Mesenchymal stem cell (in vitro differentiated cells and primary cell): ENCODE data around the gene EFNA5.
"Not testable (repeated sequence)": the region's sequence is repeated elsewhere in the genome, so short reads cannot be mapped to it uniquely, and the experiment has no call there.

ENCODE experiments used
- DNase-seq: peaks from one replicate; pipeline ENCODE4 v3.0.0-alpha.2; 2013
- H2AFZ ChIP-seq: one replicate; pipeline ENCODE4 v1.6.1; 2013; ENCODE audit warnings: low read depth, mild to moderate bottlenecking, control low read depth, inconsistent platforms, low read length, moderate library complexity
- H2AK5ac ChIP-seq: 2 replicates; pipeline ENCODE4 v1.6.1; 2013; ENCODE audit warnings: low read length, moderate library complexity, mild to moderate bottlenecking, inconsistent platforms; ENCODE audit not compliant: severe bottlenecking
- H2BK120ac ChIP-seq: one replicate; pipeline ENCODE4 v1.6.1; 2013; ENCODE audit warnings: low read depth, mild to moderate bottlenecking, inconsistent platforms, low read length, moderate library complexity
- H2BK12ac ChIP-seq, 2 experiments: one replicate each; pipeline ENCODE4 v1.6.1; 2013; ENCODE audit warnings: inconsistent platforms in 2 of 2, low read length in 2 of 2, mild to moderate bottlenecking in 2 of 2, moderate library complexity in 2 of 2, control low read depth in 1 of 2
- H2BK15ac ChIP-seq: one replicate; pipeline ENCODE4 v1.6.1; 2013; ENCODE audit warnings: mild to moderate bottlenecking, low read depth, inconsistent platforms; ENCODE audit not compliant: poor library complexity, severe bottlenecking
- H2BK5ac ChIP-seq: 2 replicates; pipeline ENCODE4 v1.6.1; 2013; ENCODE audit warnings: low read depth, mild to moderate bottlenecking, low read length, control low read depth, inconsistent platforms; ENCODE audit not compliant: poor library complexity, severe bottlenecking
- H3K14ac ChIP-seq, 2 experiments: one replicate each; pipeline ENCODE4 v1.6.1; 2013; ENCODE audit warnings: inconsistent platforms in 2 of 2, low read length in 2 of 2, control low read depth in 1 of 2, mild to moderate bottlenecking in 1 of 2, moderate library complexity in 1 of 2
- H3K18ac ChIP-seq, 2 experiments: one replicate each; pipeline ENCODE4 v1.6.1; 2013; ENCODE audit warnings: inconsistent platforms in 2 of 2, low read length in 2 of 2, control low read depth in 1 of 2, low read depth in 1 of 2, mild to moderate bottlenecking in 1 of 2
- H3K23ac ChIP-seq, 2 experiments: one replicate each; pipeline ENCODE4 v1.6.1; 2013; ENCODE audit warnings: inconsistent platforms in 2 of 2, low read length in 2 of 2, mild to moderate bottlenecking in 2 of 2, moderate library complexity in 2 of 2, control low read depth in 1 of 2
- H3K27ac ChIP-seq: 2 replicates; pipeline ENCODE4 v1.5.1; 2013; ENCODE audit warnings: mild to moderate bottlenecking, moderate library complexity, low read length, control low read depth, inconsistent platforms; ENCODE audit not compliant: poor library complexity, severe bottlenecking
- H3K27me3 ChIP-seq, 2 experiments: 2 replicates each; pipeline versions ENCODE4 v1.6.1 to v1.7.0; 2013; ENCODE audit warnings: low read length in 2 of 2, mild to moderate bottlenecking in 2 of 2, moderate library complexity in 2 of 2, control low read depth in 1 of 2, inconsistent platforms in 1 of 2; ENCODE audit not compliant: control insufficient read depth in 1 of 2, insufficient read depth in 1 of 2
- H3K36me3 ChIP-seq, 2 experiments: 2 replicates each; pipeline versions ENCODE4 v1.6.1 to v1.7.0; 2013; ENCODE audit warnings: low read length in 2 of 2, control low read depth in 1 of 2, inconsistent platforms in 1 of 2, low read depth in 1 of 2, mild to moderate bottlenecking in 1 of 2; ENCODE audit not compliant: insufficient read depth in 2 of 2, control insufficient read depth in 1 of 2
- H3K4ac ChIP-seq, 2 experiments: one replicate each; pipeline ENCODE4 v1.6.1; 2013; ENCODE audit warnings: inconsistent platforms in 2 of 2, low read length in 2 of 2, mild to moderate bottlenecking in 2 of 2, moderate library complexity in 2 of 2, control low read depth in 1 of 2, low read depth in 1 of 2
- H3K4me1 ChIP-seq: 2 replicates; pipeline ENCODE4 v1.6.1; 2013; ENCODE audit warnings: low read depth, low read length, control low read depth; ENCODE audit not compliant: control insufficient read depth, insufficient read depth
- H3K4me2 ChIP-seq: 2 replicates; pipeline ENCODE4 v1.6.1; 2013; ENCODE audit warnings: low read length, mild to moderate bottlenecking, inconsistent platforms; ENCODE audit not compliant: poor library complexity, severe bottlenecking
- H3K4me3 ChIP-seq, 2 experiments: 2 replicates each; pipeline versions ENCODE4 v1.5.1 to v1.7.0; 2013; ENCODE audit warnings: low read length in 2 of 2, mild to moderate bottlenecking in 2 of 2, control low read depth in 1 of 2, low read depth in 1 of 2; ENCODE audit not compliant: insufficient read depth in 1 of 2
- H3K79me1 ChIP-seq: replicated peaks from 2 replicates; pipeline ENCODE4 v1.6.1; 2013; ENCODE audit warnings: mild to moderate bottlenecking, control low read depth, low read length, inconsistent platforms; ENCODE audit not compliant: poor library complexity, severe bottlenecking
- H3K9ac ChIP-seq: 2 replicates; pipeline ENCODE4 v1.7.0; 2013; ENCODE audit warnings: mild to moderate bottlenecking, low read length, moderate library complexity
- H3K9me3 ChIP-seq: 2 replicates; pipeline ENCODE4 v1.7.0; 2013; ENCODE audit warnings: mild to moderate bottlenecking, low read length; ENCODE audit not compliant: control insufficient read depth
- H4K8ac ChIP-seq: one replicate; pipeline ENCODE4 v1.6.1; 2013; ENCODE audit warnings: inconsistent platforms, mild to moderate bottlenecking, low read length, moderate library complexity
- H4K91ac ChIP-seq: one replicate; pipeline ENCODE4 v1.6.1; 2013; ENCODE audit warnings: mild to moderate bottlenecking, low read length, inconsistent platforms
- WGBS: methylation state at CpG from one replicate; pipeline ENCODE4 v1.1.7; 2013; ENCODE audit warnings: mixed read lengths; 5-methylcytosine and 5-hydroxymethylcytosine counted together

EFNA5 gene

GRCh38 chr5:107499237-107499636, 171.5 kb downstream of the EFNA5 start:
- H3K4ac ChIP-seq, result no peak overlapping the region
- no peaks in the 10 kb centered on the region for H3K27me3 ChIP-seq
- no peak overlapping the region for H3K4me2 ChIP-seq
- H4K8ac ChIP-seq, result no peak overlapping the region
- no peak overlapping the region for H3K14ac ChIP-seq
- no peak overlapping the region for H3K9ac ChIP-seq
- H3K4me1 ChIP-seq, result peaks cover 6% of the 10 kb centered on the region
- H3K36me3 ChIP-seq, result peaks cover 0 to 3% of the 10 kb centered on the region in 2 experiments
- H2BK15ac ChIP-seq, result no peak overlapping the region
- H3K27ac ChIP-seq, result no peak overlapping the region
- WGBS, result no CpG with 5 or more reads among the region's 1 CpG
- no peak for DNase-seq
- no peak overlapping the region for H2AK5ac ChIP-seq
- H3K18ac ChIP-seq, result no peak overlapping the region
- H2BK120ac ChIP-seq, result no peak overlapping the region
- no peak overlapping the region for H2BK5ac ChIP-seq
- H3K79me1 ChIP-seq, result peaks cover 20% of the 10 kb centered on the region
- no peak overlapping the region for H3K23ac ChIP-seq
- no peaks in the 10 kb centered on the region for H3K9me3 ChIP-seq
- no peak overlapping the region for H2BK12ac ChIP-seq
- H2AFZ ChIP-seq, result no peak overlapping the region
- H3K4me3 ChIP-seq, result no peak overlapping the region
- H4K91ac ChIP-seq, result no peak overlapping the region

- Histone ChIP-seq H2BK120ac (no peak overlapping the region), H3K4me3 (no peak overlapping the region), H3K4ac (no peak overlapping the region), H3K36me3 (peaks cover 0 to 9% of the 10 kb centered on the region in 2 experiments), H3K9me3 (no peaks in the 10 kb centered on the region), H2BK5ac (no peak overlapping the region), H3K9ac (no peak overlapping the region), H3K27ac (no peak overlapping the region), H3K14ac (no peak overlapping the region), H3K79me1 (peaks cover 17% of the 10 kb centered on the region), H3K27me3 (no peaks in the 10 kb centered on the region), H4K91ac (no peak overlapping the region), H2BK15ac (no peak overlapping the region), H3K4me2 (no peak overlapping the region), H3K4me1 (peaks cover 2% of the 10 kb centered on the region), H2AFZ (no peak overlapping the region), H4K8ac (no peak overlapping the region), H3K23ac (no peak overlapping the region), H2BK12ac (no peak overlapping the region), H3K18ac (no peak overlapping the region), H2AK5ac (no peak overlapping the region)
- no peak for DNase-seq
- WGBS, result 88% methylated on average over 3 of the region's 3 CpGs
Observed at GRCh38 chr5:107496466-107496865, 174.3 kb downstream of the EFNA5 start.

DNA sequence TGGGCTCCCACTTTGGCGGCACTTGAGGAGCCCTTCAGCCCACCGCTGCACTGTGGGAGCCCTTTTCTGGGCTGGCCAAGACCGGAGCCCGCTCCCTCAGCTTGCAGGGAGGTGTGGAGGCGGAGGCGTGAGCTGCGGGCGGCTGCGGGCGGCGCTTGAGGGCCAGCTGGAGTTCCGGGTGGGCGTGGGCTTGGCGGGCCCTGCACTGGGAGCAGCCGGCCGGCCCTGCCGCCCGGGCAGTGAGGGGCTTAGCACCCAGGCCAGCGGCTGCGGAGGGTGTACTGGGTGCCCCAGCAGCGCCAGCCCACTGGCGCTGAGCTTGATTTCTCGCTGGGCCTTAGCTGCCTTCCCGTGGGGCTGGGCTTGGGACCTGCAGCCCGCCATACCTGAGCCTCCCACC, 176.6 kb downstream of the EFNA5 start:
- not testable (repeated sequence) for H4K8ac ChIP-seq, H2BK5ac ChIP-seq, H3K27ac ChIP-seq, H3K4me2 ChIP-seq, H3K23ac ChIP-seq, DNase-seq, H3K14ac ChIP-seq, H3K4me1 ChIP-seq, H2BK12ac ChIP-seq, H3K27me3 ChIP-seq, H3K4me3 ChIP-seq, H3K9me3 ChIP-seq, H4K91ac ChIP-seq, H2BK15ac ChIP-seq, H3K36me3 ChIP-seq, H3K4ac ChIP-seq, H2BK120ac ChIP-seq, H3K9ac ChIP-seq, H2AFZ ChIP-seq, H2AK5ac ChIP-seq
- peak overlapping the region in 1 of 2 experiments; percentile 21 for H3K18ac ChIP-seq
- 88% methylated on average over 25 of the region's 25 CpGs for WGBS
- peaks cover 21% of the 10 kb centered on the region for H3K79me1 ChIP-seq

DNA sequence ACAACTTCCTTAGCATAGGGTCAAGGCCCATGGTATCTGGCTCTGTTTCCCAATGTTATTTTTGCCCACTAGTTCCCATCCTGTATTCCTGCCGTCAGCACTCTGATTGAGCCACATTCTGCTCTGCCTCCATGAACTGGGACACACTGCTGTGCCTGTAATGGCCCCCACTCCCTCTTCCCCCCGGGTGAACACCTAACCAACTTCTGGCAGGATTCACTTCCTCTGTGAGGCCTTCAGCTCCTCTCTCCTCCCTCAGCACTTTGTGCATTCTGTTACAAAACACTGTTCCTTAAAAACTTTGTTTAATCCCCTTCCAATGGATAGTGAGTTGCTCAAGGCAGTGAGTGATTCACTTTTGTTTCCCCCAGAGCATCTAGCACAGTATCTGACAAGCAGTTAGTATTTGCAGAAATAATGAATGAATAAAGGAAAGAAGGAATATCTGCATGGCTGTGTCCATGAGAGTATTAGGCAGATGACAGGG, 183.6 kb downstream of the EFNA5 start:
- 80% methylated on average over 2 of the region's 2 CpGs for WGBS
- Histone ChIP-seq H3K18ac (no peak overlapping the region), H4K91ac (no peak overlapping the region), H2BK12ac (no peak overlapping the region), H3K36me3 (no peaks in the 10 kb centered on the region), H3K4me3 (no peak overlapping the region), H3K79me1 (peaks cover 23% of the 10 kb centered on the region), H2BK15ac (no peak overlapping the region), H4K8ac (no peak overlapping the region), H3K14ac (no peak overlapping the region), H3K27ac (no peak overlapping the region), H3K4me1 (peaks cover 2% of the 10 kb centered on the region), H3K23ac (no peak overlapping the region), H3K9me3 (no peaks in the 10 kb centered on the region), H3K9ac (peak overlapping the region; percentile 3), H2AFZ (no peak overlapping the region), H3K4ac (no peak overlapping the region), H2BK120ac (no peak overlapping the region), H2BK5ac (no peak overlapping the region), H3K4me2 (no peak overlapping the region), H2AK5ac (no peak overlapping the region), H3K27me3 (no peaks in the 10 kb centered on the region)
- peak; percentile 42 for DNase-seq
